ENCODE results near the gene EEA1. TPM values are rescaled to one million over a fixed set of nuclear protein-coding genes. Genes with fewer than 3 reads are reported as not detected.

Gene EEA1
- total and polyA plus RNA-seq, 2 of the 4 experiments (the other 2 are of a cell fraction): 4.6 to 12.5 TPM

GRCh38 chr12:92977326-92977725 lies 48.2 kb upstream of the EEA1 start:
- Histone ChIP-seq H3K27me3 (ENCODE audit: control insufficient read depth, insufficient read depth, low read length) (no peaks in the 10 kb centered on the region), H3K27ac (ENCODE audit: insufficient read depth, low read length) (no peak overlapping the region), H3K9ac (ENCODE audit: low read depth, low read length) (no peak overlapping the region), H4K8ac (ENCODE audit: low read depth in 2 of 2, low read length in 2 of 2) (no peak overlapping the region), H3K9me3 (ENCODE audit: control insufficient read depth, insufficient read depth, low read length) (peaks cover 12% of the 10 kb centered on the region), H3K79me1 (ENCODE audit: low read depth in 1 of 2, low read length in 2 of 2) (no peaks in the 10 kb centered on the region), H3K4me2 (ENCODE audit: low read depth, low read length) (no peak overlapping the region), H2AFZ (replicated peaks; ENCODE audit: low read length, poor library complexity) (peak overlapping the region; percentile 73), H4K5ac (ENCODE audit: low read depth, low read length) (no peak overlapping the region), H2BK15ac (ENCODE audit: low read depth, low read length) (no peak overlapping the region), H3K56ac (ENCODE audit: extremely low read depth, insufficient read depth, low read length) (no peak overlapping the region), H2AK9ac (replicated peaks; ENCODE audit: low read depth, low read length, poor library complexity) (no peak overlapping the region), H3K9me1 (ENCODE audit: insufficient read depth, low read length) (peaks cover 5% of the 10 kb centered on the region; the same call in 1 of the 2 replicates), H3K36me3 (ENCODE audit: control insufficient read depth, insufficient read depth, low read length) (no peaks in the 10 kb centered on the region), H3K14ac (replicated peaks; ENCODE audit: low read depth, low read length) (no peak overlapping the region), H2AK5ac (ENCODE audit: low read depth, low read length) (peak overlapping the region; percentile 88), H4K91ac (ENCODE audit: insufficient read depth, low read depth, low read length) (no peak overlapping the region), H2BK120ac (ENCODE audit: low read depth, low read length) (no peak overlapping the region), H3K18ac (ENCODE audit: low read depth, low read length) (no peak overlapping the region), H4K20me1 (ENCODE audit: insufficient read depth, low read length) (no peaks in the 10 kb centered on the region), H3K23ac (ENCODE audit: low read depth, low read length) (no peak overlapping the region), H3K4ac (ENCODE audit: low read depth, low read length) (0 out of 2 replicates have a peak overlapping the region, but pooled peaks have one; percentile 30), H3K4me3 (ENCODE audit: insufficient read depth, low read depth, low read length) (no peak overlapping the region), H2BK20ac (ENCODE audit: low read depth, low read length) (no peak overlapping the region; the same call in 1 of the 2 replicates), H3K4me1 (ENCODE audit: control insufficient read depth, insufficient read depth, low read length) (peaks cover 5% of the 10 kb centered on the region), H2BK5ac (ENCODE audit: low read depth, low read length, poor library complexity, severe bottlenecking) (no peak overlapping the region)
- no TSS peak for BruUV-seq (replicated peaks)
- no CpG with 5 or more reads among the region's 5 CpGs for WGBS, 2 experiments (ENCODE audit: extremely low coverage in 2 of 2, insufficient read length in 1 of 2)
- no peak for ATAC-seq (ENCODE audit: low read depth)
- in situ Hi-C loops (cut with MboI; ENCODE audit: low sequenced_read_pairs) (loop anchor here (25.0 kb wide), 1 partner anchor 1135 kb away; no protein-coding TSS in a partner anchor), intact Hi-C loops (cut with micrococcal nuclease) (no loop called here), dilution Hi-C loops (cut with HindIII; ENCODE audit: low sequenced_read_pairs, unreplicated experiment) (loop anchor here (25.0 kb wide), 1 partner anchor 410 kb away; the partner anchor contains the start of gene NUDT4)
- POLR2A ChIA-PET (ENCODE audit: unreplicated experiment): no interaction called here
- no peak for TF ChIP-seq RCOR1 (IDR thresholded peaks at IDR 0.05; ENCODE audit: insufficient replicate concordance, low read length)
- TF ChIP-seq NFE2L2 (IDR thresholded peaks at IDR 0.05; ENCODE audit: low read depth, low read length): no peak
- TF ChIP-seq MAZ (IDR thresholded peaks at IDR 0.05; ENCODE audit: borderline replicate concordance, low read depth, low read length): no peak
- TF ChIP-seq CTCF (conservative IDR thresholded peaks at IDR 0.05; ENCODE audit: low read depth, low read length): no peak
- no peak for TF ChIP-seq RAD21 (IDR thresholded peaks at IDR 0.05; ENCODE audit: low read length)
- TF ChIP-seq BHLHE40 (IDR thresholded peaks at IDR 0.05; ENCODE audit: low read depth, low read length): no peak
- TF ChIP-seq ELK1 (IDR thresholded peaks at IDR 0.05; ENCODE audit: borderline replicate concordance, low read depth, low read length): no peak
- TF ChIP-seq MAFK (IDR thresholded peaks at IDR 0.05; ENCODE audit: low read depth, low read length): no peak
- TF ChIP-seq POLR2A (IDR thresholded peaks at IDR 0.05; ENCODE audit: low read depth, low read length): no peak
- TF ChIP-seq CEBPB (IDR thresholded peaks at IDR 0.05; ENCODE audit: low read depth, low read length): no peak
- no peak for TF ChIP-seq FOS (IDR thresholded peaks at IDR 0.05; ENCODE audit: low read depth, low read length)
- no peak for TF ChIP-seq USF2 (IDR thresholded peaks at IDR 0.05; ENCODE audit: low read depth, low read length)
- no peak for TF ChIP-seq RFX5 (IDR thresholded peaks at IDR 0.05; ENCODE audit: low read depth, low read length)
- TF ChIP-seq CHD1 (IDR thresholded peaks at IDR 0.05; ENCODE audit: low read depth, low read length): no peak
- no peak for DNase-seq
- CTCF ChIA-PET: no interaction called here
